ENCODE results near the gene TBC1D22A. TPM values are rescaled to one million over a fixed set of nuclear protein-coding genes. Genes with fewer than 3 reads are reported as not detected.

TBC1D22A gene
- total and polyA plus RNA-seq, 2 donors (not counting 3 experiments of a cell fraction or from before 2014, with no cell fraction given): 26.1 to 32.4 TPM

DNA sequence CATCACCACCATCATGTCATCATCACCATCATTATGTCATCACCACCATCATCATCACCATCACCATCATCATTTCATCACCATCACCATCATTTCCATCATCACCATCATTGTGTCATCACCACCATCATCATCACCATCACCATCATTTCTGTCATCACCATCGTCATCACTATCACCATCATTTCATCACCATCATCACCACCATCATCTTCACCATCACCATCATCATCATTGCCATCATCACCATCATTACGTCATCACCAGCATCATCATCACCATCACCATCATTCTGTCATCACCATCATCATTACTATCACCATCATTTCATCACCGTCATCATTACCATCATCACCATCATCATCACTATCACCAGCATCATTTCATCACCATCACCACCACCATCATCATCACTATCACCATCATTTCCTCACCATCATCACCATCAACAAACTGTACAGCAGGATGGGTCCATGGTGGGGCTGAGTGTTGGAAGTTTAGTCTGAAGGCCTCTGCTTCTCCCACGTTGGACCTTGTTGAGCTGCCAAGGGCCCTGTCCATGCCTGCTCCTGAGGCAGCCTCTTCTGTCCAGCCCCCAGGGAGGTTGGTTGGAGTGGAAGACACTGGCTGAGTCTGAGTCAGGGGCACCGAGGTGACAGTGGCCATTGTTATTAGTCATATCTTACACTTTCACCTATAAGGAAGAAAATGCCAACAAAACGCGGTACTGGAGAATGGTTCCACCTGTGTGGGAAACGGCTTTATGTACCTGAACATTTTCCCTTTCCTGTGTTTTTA is 247.1 kb downstream of the TBC1D22A start:
- dilution Hi-C loops (cut with MboI; ENCODE audit: extremely low pct_ligation_motif_present, low sequenced_read_pairs) (no loop called here), intact Hi-C loops (cut with micrococcal nuclease) (no loop called here)
- Histone ChIP-seq H3K9ac (replicated peaks; ENCODE audit: extremely low read depth, insufficient read depth, low read length) (no peak overlapping the region), H3K36me3 (ENCODE audit: control insufficient read depth in 2 of 2, extremely low read depth in 1 of 2, insufficient read depth in 2 of 2, low read length in 2 of 2) (no peaks in the 10 kb centered on the region), H3K4me2 (ENCODE audit: insufficient read depth, low read length) (no peak overlapping the region), H3K27ac (ENCODE audit: insufficient read depth, low read depth, low read length) (no peak overlapping the region), H3K4me3 (replicated peaks in 1 of 3; ENCODE audit: insufficient read depth in 1 of 3, low read depth in 1 of 3, low read length in 3 of 3) (no peak overlapping the region), H2AFZ (ENCODE audit: low read depth, low read length) (no peak overlapping the region), H3K4me1 (ENCODE audit: control insufficient read depth, extremely low read depth, insufficient read depth, low read length) (no peaks in the 10 kb centered on the region), H3K79me2 (ENCODE audit: control insufficient read depth, insufficient read depth, low read length) (no peaks in the 10 kb centered on the region), H4K20me1 (replicated peaks; ENCODE audit: control insufficient read depth, extremely low read depth, insufficient read depth, low read length) (no peaks in the 10 kb centered on the region), H3K9me3 (replicated peaks; ENCODE audit: control insufficient read depth, insufficient read depth, low read length) (no peaks in the 10 kb centered on the region), H3K9me1 (replicated peaks; ENCODE audit: control insufficient read depth, extremely low read depth, insufficient read depth, low read length) (no peaks in the 10 kb centered on the region), H3K27me3 (ENCODE audit: control insufficient read depth in 2 of 2, insufficient read depth in 2 of 2, low read length in 2 of 2) (no peaks in the 10 kb centered on the region)
- POLR2A ChIA-PET: no interaction called here
- DNase-seq (ENCODE audit: low read depth, low spot score) (no peak), FAIRE-seq (no peak)
- TF ChIP-seq FOS (IDR thresholded peaks at IDR 0.05; ENCODE audit: borderline replicate concordance, insufficient read depth, low read length) (no peak), JUN (IDR thresholded peaks at IDR 0.05; ENCODE audit: borderline replicate concordance, insufficient read depth, insufficient read length, low read depth) (no peak), POLR2AphosphoS5 (IDR thresholded peaks at IDR 0.05; ENCODE audit: insufficient read depth, low read depth, low read length) (no peak)
- no TSS peak for BruUV-seq (replicated peaks)
- CTCF ChIA-PET: no interaction called here

DNA sequence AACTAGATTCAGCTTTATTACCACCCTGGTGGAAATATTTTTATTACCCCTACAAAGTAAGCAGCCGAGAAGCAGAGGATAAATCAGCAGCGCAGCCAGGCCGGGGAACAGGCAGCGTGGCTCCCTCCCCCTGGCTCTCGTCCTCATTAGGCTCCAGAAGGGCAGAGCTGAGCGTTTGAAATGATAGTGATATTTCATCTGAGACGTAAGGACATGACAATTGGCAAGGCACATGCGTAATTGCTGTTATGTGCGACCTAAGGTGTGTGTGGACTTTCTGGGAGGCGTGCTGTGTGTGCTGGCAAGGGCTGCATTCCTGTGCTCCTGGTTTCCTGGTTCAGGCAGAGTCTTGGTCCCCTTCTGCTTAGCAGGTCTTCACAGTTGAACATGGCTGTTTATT is 247.8 kb downstream of the TBC1D22A start:
- ChIA-PET CTCF (no interaction called here), POLR2A (no interaction called here)
- Histone ChIP-seq H3K27ac (ENCODE audit: insufficient read depth, low read depth, low read length) (no peak overlapping the region), H3K4me2 (ENCODE audit: insufficient read depth, low read length) (no peak overlapping the region), H3K79me2 (ENCODE audit: control insufficient read depth, insufficient read depth, low read length) (no peaks in the 10 kb centered on the region), H3K27me3 (ENCODE audit: control insufficient read depth in 2 of 2, insufficient read depth in 2 of 2, low read length in 2 of 2) (no peaks in the 10 kb centered on the region), H3K36me3 (ENCODE audit: control insufficient read depth in 2 of 2, extremely low read depth in 1 of 2, insufficient read depth in 2 of 2, low read length in 2 of 2) (no peaks in the 10 kb centered on the region), H3K4me1 (ENCODE audit: control insufficient read depth, extremely low read depth, insufficient read depth, low read length) (no peaks in the 10 kb centered on the region), H4K20me1 (replicated peaks; ENCODE audit: control insufficient read depth, extremely low read depth, insufficient read depth, low read length) (no peaks in the 10 kb centered on the region), H3K9me1 (replicated peaks; ENCODE audit: control insufficient read depth, extremely low read depth, insufficient read depth, low read length) (no peaks in the 10 kb centered on the region), H3K9ac (replicated peaks; ENCODE audit: extremely low read depth, insufficient read depth, low read length) (no peak overlapping the region), H2AFZ (ENCODE audit: low read depth, low read length) (no peak overlapping the region), H3K4me3 (replicated peaks in 1 of 3; ENCODE audit: insufficient read depth in 1 of 3, low read depth in 1 of 3, low read length in 3 of 3) (no peak overlapping the region), H3K9me3 (replicated peaks; ENCODE audit: control insufficient read depth, insufficient read depth, low read length) (no peaks in the 10 kb centered on the region)
- dilution Hi-C loops (cut with MboI; ENCODE audit: extremely low pct_ligation_motif_present, low sequenced_read_pairs) (no loop called here), intact Hi-C loops (cut with micrococcal nuclease) (no loop called here)
- DNase-seq (ENCODE audit: low read depth, low spot score): no peak
- no peak for FAIRE-seq
- TF ChIP-seq MYC (IDR thresholded peaks at IDR 0.05; ENCODE audit: low read depth, low read length) (no peak), POLR2A (IDR thresholded peaks at IDR 0.05; ENCODE audit: low read depth, low read length) (no peak), GATA2 (IDR thresholded peaks at IDR 0.05; ENCODE audit: insufficient read depth, insufficient read length, low read depth, low read length) (no peak), FOS (IDR thresholded peaks at IDR 0.05; ENCODE audit: borderline replicate concordance, insufficient read depth, low read length) (no peak), POLR2AphosphoS5 (IDR thresholded peaks at IDR 0.05; ENCODE audit: insufficient read depth, low read depth, low read length) (no peak), JUN (IDR thresholded peaks at IDR 0.05; ENCODE audit: borderline replicate concordance, insufficient read depth, insufficient read length, low read depth) (no peak)
- TF ChIP-seq, protein P1, sequence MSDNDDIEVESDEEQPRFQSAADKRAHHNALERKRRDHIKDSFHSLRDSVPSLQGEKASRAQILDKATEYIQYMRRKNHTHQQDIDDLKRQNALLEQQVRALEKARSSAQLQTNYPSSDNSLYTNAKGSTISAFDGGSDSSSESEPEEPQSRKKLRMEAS (IDR thresholded peaks at IDR 0.05; ENCODE audit: insufficient read depth, insufficient read length): no peak
- no TSS peak for BruUV-seq (replicated peaks)
